Neural cell (in vitro differentiated cells): ENCODE measurements around the gene UBAC2. TPM values are rescaled to one million over a fixed set of nuclear protein-coding genes. Genes with fewer than 3 reads are reported as not detected.

ENCODE experiments used
- H2AFZ ChIP-seq: fragments of 200-600, 300-800 bp; sonication (generic), shearing (Covaris generic); 2 replicates; pipeline ENCODE4 v1.6.0; 2014; ENCODE audit warnings: low read depth, mild to moderate bottlenecking, antibody characterized with exemption, low read length, moderate library complexity
- H3F3A ChIP-seq: fragments of 200-600 bp; shearing (Covaris generic); 2 replicates; pipeline ENCODE4 v1.6.1; 2016; ENCODE audit warnings: mild to moderate bottlenecking, moderate library complexity, mixed read lengths, antibody characterized with exemption, low read length; ENCODE audit not compliant: insufficient read depth, poor library complexity, severe bottlenecking
- H3K27ac ChIP-seq: fragments of 200-600, 300-800 bp; sonication (generic), shearing (Covaris generic); 2 replicates; pipeline ENCODE4 v1.5.1; 2014; ENCODE audit warnings: mild to moderate bottlenecking, low read length, moderate library complexity
- H3K27me3 ChIP-seq: fragments of 300-800, 200-600 bp; sonication (generic), shearing (Covaris generic); 2 replicates; pipeline ENCODE4 v1.6.0; 2014; ENCODE audit warnings: mild to moderate bottlenecking, low read depth, low read length, moderate library complexity; ENCODE audit not compliant: insufficient read depth
- H3K36me3 ChIP-seq: fragments of 300-800, 200-600 bp; sonication (generic), shearing (Covaris generic); 2 replicates; pipeline ENCODE4 v1.5.1; 2014; ENCODE audit warnings: mild to moderate bottlenecking, antibody characterized with exemption, low read length, moderate library complexity; ENCODE audit not compliant: insufficient read depth
- H3K4me2 ChIP-seq: fragments of 300-800, 200-600 bp; sonication (generic), shearing (Covaris generic); 2 replicates; pipeline ENCODE4 v1.6.0; 2014; ENCODE audit warnings: mild to moderate bottlenecking, low read length
- H3K4me3 ChIP-seq: fragments of 300-800, 200-600 bp; sonication (generic), shearing (Covaris generic); 2 replicates; pipeline ENCODE4 v1.5.1; 2014; ENCODE audit warnings: mild to moderate bottlenecking, low read length, moderate library complexity
- H3K79me2 ChIP-seq: fragments of 200-600 bp; shearing (Covaris generic); replicated peaks from 2 replicates; pipeline ENCODE4 v1.6.0; 2014; ENCODE audit warnings: mild to moderate bottlenecking, low read length, moderate library complexity; ENCODE audit not compliant: insufficient read depth
- H3K9ac ChIP-seq: fragments of 300-800, 200-600 bp; sonication (generic), shearing (Covaris generic); 2 replicates; pipeline ENCODE4 v1.6.1; 2016; ENCODE audit warnings: mild to moderate bottlenecking, low read length, mixed read lengths
- H3K9me2 ChIP-seq: fragments of 200-600 bp; shearing (Covaris generic); 2 replicates; pipeline ENCODE4 v1.6.1; 2016; ENCODE audit warnings: mild to moderate bottlenecking, low read length, mixed read lengths; ENCODE audit not compliant: insufficient read depth
- H3K9me3 ChIP-seq: fragments of 200-600, 300-800 bp; sonication (generic), shearing (Covaris generic); 2 replicates; pipeline ENCODE4 v1.6.1; 2016; ENCODE audit warnings: mild to moderate bottlenecking, mixed run types, low read length, moderate library complexity, mixed read lengths
- H4K20me1 ChIP-seq: fragments of 200-600 bp; shearing (Covaris generic); 2 replicates; pipeline ENCODE4 v1.6.1; 2016; ENCODE audit warnings: mild to moderate bottlenecking, mixed run types; ENCODE audit not compliant: insufficient read depth
- CTCF ChIP-seq: fragments of 450-650 bp; IDR thresholded peaks from 2 replicates; pipeline ENCODE4 v1.5.1; 2014; ENCODE audit warnings: antibody characterized with exemption, mild to moderate bottlenecking, moderate library complexity; ENCODE audit not compliant: poor library complexity, severe bottlenecking
- EP300 ChIP-seq: fragments of 450-650 bp; conservative IDR thresholded peaks from 2 replicates; pipeline ENCODE4 v1.6.1; 2014; ENCODE audit warnings: antibody characterized with exemption, mild to moderate bottlenecking, moderate library complexity; ENCODE audit not compliant: poor library complexity, severe bottlenecking
- EZH2 ChIP-seq: fragments of 200-600, 300-800 bp; shearing (Covaris generic), sonication (generic); IDR thresholded peaks from 2 replicates; pipeline ENCODE4 v1.6.1; 2014; ENCODE audit warnings: antibody characterized with exemption, low read length, borderline replicate concordance, mild to moderate bottlenecking; ENCODE audit not compliant: insufficient read depth, poor library complexity, severe bottlenecking
- MXI1 ChIP-seq: fragments of 450-650 bp; conservative IDR thresholded peaks from 2 replicates; pipeline ENCODE4 v1.6.1; 2014; ENCODE audit warnings: antibody characterized with exemption, mild to moderate bottlenecking; ENCODE audit not compliant: poor library complexity, severe bottlenecking
- POLR2AphosphoS5 ChIP-seq: IDR thresholded peaks from 2 replicates; pipeline ENCODE4 v1.6.1; 2012
- RAD21 ChIP-seq: fragments of 450-650 bp; conservative IDR thresholded peaks from 2 replicates; pipeline ENCODE4 v1.6.1; 2014; ENCODE audit warnings: antibody characterized with exemption, mild to moderate bottlenecking, moderate library complexity
- REST ChIP-seq: IDR thresholded peaks from 2 replicates; pipeline ENCODE4 v1.6.1; 2012; ENCODE audit warnings: borderline replicate concordance
- SMC3 ChIP-seq: fragments of 450-650 bp; conservative IDR thresholded peaks from 2 replicates; pipeline ENCODE4 v1.6.1; 2014; ENCODE audit warnings: antibody characterized with exemption, mild to moderate bottlenecking, moderate library complexity; ENCODE audit not compliant: poor library complexity
- TAF1 ChIP-seq: IDR thresholded peaks from 2 replicates; pipeline ENCODE4 v1.6.1; 2012; ENCODE audit warnings: low read depth
- polyA plus RNA-seq: library from polyadenylated mRNA; depleted of rRNA; stranded (reverse); fragments of >200 nt; gene quantifications from 2 replicates; pipeline ENCODE4 v1.2.3, GENCODE V29; 2014

Gene UBAC2
- polyA plus RNA-seq, 1 donor from 2014 or later, result 56.9 TPM

GRCh38 chr13:99350191-99350590 lies 149.5 kb downstream of the UBAC2 start:
- TF ChIP-seq POLR2AphosphoS5, result no peak
- no peak for TF ChIP-seq CTCF
- TF ChIP-seq TAF1, result no peak
- TF ChIP-seq REST, result no peak
- no peak for TF ChIP-seq MXI1
- no peak for TF ChIP-seq EZH2
- TF ChIP-seq EP300, result no peak
- no peak for TF ChIP-seq SMC3
- no peak for TF ChIP-seq RAD21
- Histone ChIP-seq H3K4me3 (no peak overlapping the region), H3K9me2 (no peaks in the 10 kb centered on the region), H3K27me3 (no peaks in the 10 kb centered on the region), H3F3A (no peaks in the 10 kb centered on the region), H3K9me3 (no peaks in the 10 kb centered on the region), H3K9ac (no peak overlapping the region), H3K4me2 (no peak overlapping the region), H2AFZ (no peak overlapping the region), H3K79me2 (no peaks in the 10 kb centered on the region), H4K20me1 (no peaks in the 10 kb centered on the region), H3K27ac (no peak overlapping the region), H3K36me3 (no peaks in the 10 kb centered on the region)

DNA sequence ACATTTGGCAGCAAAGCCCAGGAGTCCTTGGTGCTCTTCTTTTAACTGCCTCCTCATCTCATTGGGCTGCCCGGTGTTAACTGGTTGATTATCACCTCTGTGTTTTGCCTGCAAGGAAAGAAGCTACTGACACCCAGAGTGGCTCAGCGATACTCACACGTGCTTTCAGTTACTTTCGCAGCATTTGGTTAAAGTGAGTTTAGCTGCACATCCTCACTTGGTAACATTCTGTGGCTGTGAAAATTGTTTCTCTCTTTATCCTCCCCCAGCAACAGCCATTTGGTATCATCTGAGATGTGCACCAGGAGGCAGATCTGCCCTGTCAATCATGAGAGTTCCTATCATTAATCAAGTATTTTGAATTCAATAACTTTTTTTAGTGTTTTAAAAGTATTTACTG lies 151.1 kb downstream of the UBAC2 start:
- H3K9ac ChIP-seq, result no peak overlapping the region
- no peak overlapping the region for H3K4me2 ChIP-seq
- no peak overlapping the region for H3K4me3 ChIP-seq
- H3K9me3 ChIP-seq, result no peaks in the 10 kb centered on the region
- H3K27ac ChIP-seq, result no peak overlapping the region
- H4K20me1 ChIP-seq, result no peaks in the 10 kb centered on the region
- no peaks in the 10 kb centered on the region for H3F3A ChIP-seq
- H3K9me2 ChIP-seq, result no peaks in the 10 kb centered on the region
- H2AFZ ChIP-seq, result no peak overlapping the region
- no peaks in the 10 kb centered on the region for H3K27me3 ChIP-seq
- TF ChIP-seq MXI1, result no peak
- no peak for TF ChIP-seq CTCF
- TF ChIP-seq EZH2, result no peak
- no peak for TF ChIP-seq REST
- no peak for TF ChIP-seq POLR2AphosphoS5
- no peak for TF ChIP-seq SMC3
- no peak for TF ChIP-seq RAD21
- TF ChIP-seq EP300, result no peak
- no peak for TF ChIP-seq TAF1
- H3K36me3 ChIP-seq, result no peaks in the 10 kb centered on the region
- H3K79me2 ChIP-seq, result no peaks in the 10 kb centered on the region
